HG02798 (cell line): ENCODE data around the gene VSTM2L.
"Not testable (repeated sequence)": the region's sequence is repeated elsewhere in the genome, so short reads cannot be mapped to it uniquely, and the experiment has no call there.

Source experiments
- ATAC-seq: cut with Tn5 transposase; IDR thresholded peaks from one replicate; pipeline ENCODE4 v1.9.1; 2021; ENCODE audit warnings: mild to moderate bottlenecking; ENCODE audit not compliant: unreplicated experiment, poor library complexity

VSTM2L gene

DNA sequence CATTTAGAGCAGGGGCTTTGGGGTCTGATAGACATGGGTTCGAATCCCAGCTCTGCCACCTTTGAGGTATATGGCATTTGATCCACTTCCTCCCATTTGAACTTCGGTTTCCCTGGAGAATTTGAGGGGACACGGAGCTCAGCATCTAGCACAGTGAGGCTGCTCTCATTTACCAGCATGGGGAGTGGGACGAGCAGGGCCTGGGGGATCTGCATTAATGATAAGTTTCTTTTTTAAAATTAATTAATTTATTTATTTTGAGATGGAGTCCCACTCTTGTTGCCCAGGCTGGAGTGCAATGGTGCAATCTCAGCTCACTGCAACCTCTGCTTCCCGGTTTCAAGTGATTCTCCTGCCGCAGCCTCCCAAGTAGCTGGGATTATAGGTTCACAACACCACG is 52.6 kb downstream of the VSTM2L start:
- no peak for ATAC-seq

DNA sequence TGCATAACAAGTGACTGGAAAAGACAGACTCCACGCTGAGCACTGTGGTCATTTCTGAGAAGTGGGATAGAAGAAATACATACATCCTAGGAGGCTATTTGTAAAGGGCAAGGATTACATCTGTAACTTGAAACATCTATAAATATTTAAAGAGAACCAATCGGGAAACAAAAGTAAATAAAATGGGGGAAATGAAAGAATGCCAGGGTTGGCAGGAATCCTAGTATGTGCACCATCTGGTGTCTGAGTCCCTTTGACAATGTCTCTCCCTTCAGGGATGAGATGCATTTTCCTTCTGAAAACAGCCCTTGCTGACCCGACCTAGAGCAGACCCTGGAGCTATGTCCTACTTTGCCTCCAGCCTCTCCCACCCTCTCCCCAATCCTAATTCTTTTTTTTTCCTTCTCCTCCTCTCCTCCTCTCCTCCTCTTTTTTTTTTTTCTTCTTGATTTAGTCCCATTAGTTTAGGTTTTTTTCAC is 53.2 kb downstream of the VSTM2L start:
- no peak for ATAC-seq

DNA sequence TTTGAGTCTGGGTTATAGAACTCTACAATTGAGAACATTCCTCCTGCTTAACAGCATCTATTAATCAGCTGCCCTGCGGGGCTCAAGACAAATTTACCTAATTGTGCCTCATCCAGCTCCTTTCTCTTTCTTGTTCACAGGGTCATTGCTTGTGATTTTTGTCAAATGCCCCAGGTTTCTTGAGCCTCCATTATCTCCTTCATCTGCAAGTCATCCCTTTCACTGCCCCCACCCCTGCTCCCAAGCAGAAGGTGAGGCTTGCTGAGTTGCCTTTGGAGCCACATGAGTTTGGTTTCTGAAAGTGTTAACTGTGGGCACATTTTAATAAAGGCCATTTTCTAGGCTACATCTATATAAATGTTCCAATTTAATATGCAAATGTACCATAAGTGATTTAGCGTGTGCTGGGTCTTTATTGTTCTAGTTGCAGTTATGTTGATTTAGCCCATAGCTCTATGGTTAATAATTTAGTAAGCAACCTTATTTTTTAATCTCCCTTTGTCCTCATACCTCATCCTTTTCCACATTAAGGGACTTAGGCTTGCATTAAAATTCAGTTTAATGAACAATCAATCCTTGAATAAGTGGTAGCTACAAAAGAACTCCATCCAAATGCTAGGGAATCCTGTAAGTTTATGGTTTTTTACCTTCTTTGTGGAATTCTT is 56.1 kb downstream of the VSTM2L start:
- no peak for ATAC-seq

DNA sequence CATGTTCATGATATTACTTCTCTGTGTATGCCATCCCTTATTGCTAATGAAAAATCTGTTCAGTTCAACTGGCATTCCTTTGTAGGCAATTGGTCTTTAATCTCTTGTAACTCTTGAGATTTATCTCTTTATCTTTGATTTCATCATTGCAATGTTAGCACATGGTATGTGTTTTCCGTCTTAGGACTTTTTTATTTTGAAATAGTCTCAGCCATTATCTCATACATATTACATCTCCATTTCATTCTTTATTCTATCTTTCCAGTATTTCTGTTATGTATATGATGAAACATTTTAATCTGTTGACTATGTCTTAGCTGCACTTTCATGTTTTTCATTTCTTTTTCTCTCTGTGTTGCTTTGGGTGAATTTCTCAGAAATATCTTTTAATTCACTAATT is 58.1 kb downstream of the VSTM2L start:
- ATAC-seq = no peak

DNA sequence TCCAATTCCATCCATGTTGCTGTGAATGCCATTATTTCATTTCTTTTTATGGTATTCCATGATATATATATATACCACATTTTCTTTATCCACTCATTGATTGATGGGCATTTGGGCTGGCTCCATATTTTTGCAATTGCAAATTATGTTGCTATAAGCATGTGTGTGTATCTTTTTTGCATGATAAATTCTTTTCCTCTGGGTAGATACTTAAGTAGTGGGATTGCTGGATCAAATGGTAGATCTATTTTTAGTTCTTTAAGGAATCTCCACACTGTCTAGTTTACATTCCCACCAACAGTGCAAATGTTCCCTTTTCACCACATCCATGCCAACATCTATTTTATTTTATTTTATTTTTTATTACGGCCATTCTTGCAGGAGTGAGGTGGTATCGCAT is 60.6 kb downstream of the VSTM2L start:
- not testable (repeated sequence) for ATAC-seq

DNA sequence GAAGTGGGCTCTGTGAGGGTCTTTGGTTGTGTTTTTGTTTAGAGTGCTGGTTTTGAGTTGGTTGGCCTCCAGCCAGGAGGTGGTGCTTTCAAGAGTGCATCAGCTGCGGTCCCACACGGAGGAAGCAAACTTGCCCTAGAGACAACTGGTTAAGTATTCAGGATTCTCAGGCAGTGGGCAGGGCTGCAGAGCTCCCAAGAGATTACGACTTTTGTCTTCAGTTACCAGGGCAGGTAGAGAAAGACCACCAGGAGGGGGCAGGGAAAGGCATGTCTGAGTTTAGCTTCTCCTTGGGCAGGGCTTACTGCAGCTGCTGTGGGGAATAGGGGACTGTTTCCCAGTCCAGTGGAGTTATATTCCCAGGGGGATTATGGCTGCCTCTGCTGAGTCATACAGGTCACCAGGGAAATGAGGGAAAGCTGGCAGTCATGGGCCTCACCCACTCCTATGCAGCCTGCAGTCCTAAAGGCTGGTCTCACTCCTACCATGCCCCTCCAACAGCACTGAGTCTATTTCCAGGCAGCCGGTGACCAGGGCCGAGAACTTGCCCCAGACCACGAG is 66.0 kb downstream of the VSTM2L start:
- no peak for ATAC-seq

DNA sequence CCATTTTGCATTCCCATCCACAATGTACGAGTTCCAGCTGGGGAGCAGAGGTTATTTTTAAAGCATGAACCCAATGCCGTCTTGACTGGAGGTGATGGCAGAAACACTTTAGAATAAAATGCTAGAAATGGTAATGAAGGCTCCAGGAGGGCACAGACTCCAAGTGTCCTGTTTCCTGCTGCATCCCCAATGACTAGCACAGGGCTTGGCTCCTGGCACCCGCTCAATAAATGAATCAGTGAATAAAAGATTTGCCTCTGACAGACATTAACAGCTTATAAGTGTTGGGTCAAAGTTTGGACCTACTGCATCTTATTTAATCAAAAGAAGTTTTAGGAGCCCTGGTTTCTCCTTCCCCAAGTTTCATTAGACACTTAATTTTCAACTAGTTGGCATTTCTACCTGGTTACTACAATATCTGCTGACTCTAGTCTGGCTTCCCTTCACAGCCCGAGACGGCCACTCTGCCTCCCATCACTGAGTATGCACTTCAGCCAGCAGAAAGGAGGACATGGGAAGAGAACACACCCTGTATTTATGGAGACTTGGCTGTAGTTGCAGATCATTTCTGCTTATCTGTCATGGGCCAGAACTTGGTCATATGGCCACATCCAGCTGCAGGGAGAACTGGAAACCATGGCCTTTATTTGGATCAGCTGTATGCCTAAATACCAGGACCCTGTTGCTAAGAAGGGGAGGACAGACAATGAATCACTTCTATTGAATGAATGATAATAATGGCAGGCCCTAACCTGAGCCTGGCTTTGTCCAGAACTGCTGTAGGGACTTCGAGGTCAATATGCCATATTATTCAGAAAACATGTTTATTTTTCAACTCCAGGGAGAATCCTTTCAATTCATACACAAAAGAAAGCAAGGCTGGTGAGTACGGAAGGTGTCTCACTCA is 67.3 kb downstream of the VSTM2L start:
- ATAC-seq = no peak

DNA sequence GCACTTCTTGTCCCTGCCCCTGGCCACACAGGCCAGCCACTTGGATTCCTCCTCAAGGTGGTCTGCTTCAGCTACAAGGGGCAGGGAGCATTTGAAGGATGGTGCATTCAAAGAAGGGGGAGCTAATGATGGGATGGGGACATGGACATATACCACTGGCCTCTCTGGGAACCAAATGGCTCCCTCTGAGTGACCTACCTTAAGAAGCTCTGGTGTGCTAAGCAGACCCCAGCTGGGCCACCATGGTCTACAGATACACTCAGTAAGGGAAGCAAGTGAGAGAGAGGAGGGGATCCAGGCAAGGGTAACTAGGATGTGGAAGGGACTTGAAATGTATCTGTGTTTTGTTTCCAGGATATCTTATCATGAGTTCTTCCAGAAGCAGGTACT is 67.9 kb downstream of the VSTM2L start:
- no peak for ATAC-seq

DNA sequence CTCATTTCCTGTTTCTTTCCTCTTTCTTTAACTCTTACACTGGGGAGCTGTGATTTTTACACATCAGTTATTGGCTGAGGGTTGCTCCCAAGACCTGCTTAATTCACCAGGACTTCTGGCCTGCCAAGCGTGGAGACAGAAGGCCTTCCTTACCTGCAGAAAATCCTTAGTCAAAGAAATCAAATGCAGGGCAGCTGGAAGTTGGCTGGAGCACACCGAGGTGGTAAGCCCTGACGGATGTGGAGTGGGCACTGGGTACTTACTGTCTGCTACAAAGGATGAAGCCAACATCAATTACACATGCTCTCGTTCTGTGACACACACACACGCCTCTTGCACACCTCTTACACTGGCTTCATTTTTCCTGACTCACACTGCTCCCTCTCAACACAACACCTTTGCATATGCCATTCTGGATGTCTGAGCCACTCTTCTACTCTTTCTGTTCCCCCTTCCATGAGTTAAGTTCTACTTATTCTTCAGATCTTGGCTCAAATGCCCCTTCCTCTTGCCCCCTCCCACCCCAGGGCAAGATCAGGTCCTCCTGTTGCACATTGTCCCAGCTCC is 68.7 kb downstream of the VSTM2L start:
- ATAC-seq = no peak

DNA sequence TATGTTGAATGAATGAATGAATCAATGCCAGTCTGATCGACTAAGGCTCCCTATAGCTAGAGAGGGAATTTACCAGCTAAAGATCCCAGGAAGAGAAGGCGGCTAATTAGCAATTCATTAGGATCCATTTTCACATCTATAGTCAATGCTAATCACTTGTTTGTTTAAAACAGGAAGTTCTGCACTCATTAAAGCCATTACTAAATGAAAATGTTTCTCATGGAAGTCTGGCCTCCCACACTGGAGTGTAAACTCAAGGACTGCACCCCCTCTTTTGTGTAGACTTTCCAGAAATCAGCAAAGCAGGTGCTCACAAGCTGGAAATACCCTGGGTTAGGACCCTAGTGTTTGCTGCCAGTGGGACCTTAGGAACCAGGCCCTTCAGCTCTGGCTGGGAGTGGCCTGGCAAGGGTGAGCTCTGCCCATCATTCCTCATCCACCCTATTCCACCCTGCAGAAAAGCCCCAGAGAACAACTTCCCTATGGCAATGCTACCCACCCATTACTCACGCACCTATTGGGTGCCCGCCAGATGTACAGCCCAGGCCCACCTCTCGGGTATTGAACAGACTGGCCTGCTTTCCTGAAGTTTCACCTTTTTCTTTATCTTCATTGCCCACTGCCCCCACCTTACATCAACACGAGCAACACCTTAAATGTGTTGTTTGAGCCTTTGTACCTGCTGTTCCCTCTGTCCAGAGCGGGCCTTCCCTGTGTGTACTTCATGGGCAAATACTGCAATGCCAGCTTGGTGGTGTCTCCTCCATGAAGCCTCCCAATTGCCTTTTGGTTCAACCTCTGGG is 69.5 kb downstream of the VSTM2L start:
- no peak for ATAC-seq

DNA sequence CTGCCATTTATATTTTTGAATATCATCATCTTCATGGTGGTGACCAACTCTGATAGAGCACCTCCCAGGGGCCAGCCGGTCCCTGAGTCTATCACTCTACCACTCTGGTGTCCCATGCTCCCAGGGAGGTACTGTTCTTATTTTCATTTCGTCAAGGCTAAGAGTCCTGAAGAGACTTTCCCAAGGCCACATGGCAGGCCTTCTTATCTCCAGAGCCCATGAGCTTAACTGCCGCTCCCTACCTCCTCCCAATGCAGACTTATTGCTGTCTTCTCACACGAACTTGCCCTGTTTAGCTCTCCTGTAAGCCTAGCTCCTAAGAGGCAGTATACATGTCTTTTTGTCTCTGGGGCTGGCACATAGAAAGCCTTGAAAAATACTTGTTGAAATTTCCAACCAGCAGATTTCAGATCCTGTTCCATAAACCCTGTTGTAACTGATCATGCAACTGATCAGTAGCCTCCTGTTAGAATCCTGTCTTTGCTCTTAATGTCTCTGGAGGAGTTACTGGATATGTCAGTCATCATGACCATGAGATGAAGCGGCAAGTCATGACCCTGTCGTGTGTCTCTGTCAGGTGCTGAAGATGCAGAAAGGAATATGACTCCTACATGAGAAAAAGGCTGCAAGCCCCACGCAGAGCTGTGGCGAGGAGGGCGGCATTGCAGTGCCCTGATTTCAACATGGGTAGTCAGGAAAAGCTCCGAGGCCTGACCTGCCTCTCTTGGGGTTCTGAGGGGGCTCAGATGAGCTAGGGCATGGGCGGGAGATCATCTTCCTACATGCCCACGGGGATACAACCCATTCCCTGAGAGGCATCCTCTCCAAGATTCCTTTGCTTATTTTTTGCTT is 70.4 kb downstream of the VSTM2L start:
- ATAC-seq = no peak

DNA sequence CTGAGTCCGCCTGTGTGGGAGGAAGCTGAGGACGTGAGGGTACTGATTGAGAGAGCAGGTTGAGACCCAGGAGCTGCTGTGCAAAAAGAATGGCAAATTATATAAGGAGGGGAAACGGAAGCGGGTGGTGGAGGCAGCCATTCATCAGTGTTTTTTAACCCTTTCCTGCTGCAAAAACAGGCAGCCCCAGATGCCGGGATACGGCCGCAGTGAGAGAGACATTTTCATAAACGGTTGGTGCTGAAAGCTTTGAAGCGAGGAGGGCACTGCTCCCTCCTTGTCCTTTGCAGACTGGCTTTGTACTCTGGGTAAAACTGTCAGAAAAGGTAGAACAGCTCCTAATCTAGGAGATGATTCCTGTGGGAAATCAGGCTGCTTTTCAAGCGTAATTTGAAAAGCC is 74.0 kb downstream of the VSTM2L start:
- no peak for ATAC-seq

DNA sequence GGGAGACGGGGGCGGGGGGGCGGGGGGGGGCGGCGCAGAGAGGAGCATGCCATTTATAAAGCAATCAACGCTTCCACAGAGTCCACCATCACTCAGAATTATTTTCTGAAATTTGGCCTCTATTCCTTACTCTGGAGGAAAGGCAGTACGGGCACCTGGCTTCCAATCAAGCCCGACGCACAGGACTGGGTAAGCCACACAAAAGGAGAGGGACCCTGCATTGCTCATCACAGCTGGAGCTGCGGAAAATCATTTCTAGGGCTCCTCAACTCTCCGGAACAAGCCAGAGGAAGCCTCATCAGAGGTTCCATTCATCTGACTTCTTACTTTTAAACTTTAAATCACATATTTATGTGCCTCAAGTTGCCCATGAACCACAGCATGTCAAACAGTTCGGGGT is 74.4 kb downstream of the VSTM2L start:
- ATAC-seq = no peak

DNA sequence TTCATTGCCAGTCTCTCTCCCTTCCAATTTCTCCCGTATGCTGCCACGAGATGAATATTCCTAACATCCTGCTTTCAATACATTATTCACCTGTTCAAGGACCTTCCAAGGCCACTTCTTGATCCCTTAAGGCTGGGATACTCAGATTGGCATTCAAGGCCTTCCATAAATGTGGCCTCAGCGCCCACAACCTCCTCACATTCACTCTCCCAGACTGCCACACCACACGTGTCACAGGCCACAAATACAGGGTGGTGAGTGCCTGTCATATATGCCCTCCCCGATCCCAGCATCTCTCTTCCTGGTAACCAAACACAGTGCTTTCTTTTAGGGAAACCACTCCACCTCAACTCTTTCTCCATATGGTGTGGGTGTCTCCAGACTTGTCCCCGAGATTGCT is 74.9 kb downstream of the VSTM2L start:
- no peak for ATAC-seq

DNA sequence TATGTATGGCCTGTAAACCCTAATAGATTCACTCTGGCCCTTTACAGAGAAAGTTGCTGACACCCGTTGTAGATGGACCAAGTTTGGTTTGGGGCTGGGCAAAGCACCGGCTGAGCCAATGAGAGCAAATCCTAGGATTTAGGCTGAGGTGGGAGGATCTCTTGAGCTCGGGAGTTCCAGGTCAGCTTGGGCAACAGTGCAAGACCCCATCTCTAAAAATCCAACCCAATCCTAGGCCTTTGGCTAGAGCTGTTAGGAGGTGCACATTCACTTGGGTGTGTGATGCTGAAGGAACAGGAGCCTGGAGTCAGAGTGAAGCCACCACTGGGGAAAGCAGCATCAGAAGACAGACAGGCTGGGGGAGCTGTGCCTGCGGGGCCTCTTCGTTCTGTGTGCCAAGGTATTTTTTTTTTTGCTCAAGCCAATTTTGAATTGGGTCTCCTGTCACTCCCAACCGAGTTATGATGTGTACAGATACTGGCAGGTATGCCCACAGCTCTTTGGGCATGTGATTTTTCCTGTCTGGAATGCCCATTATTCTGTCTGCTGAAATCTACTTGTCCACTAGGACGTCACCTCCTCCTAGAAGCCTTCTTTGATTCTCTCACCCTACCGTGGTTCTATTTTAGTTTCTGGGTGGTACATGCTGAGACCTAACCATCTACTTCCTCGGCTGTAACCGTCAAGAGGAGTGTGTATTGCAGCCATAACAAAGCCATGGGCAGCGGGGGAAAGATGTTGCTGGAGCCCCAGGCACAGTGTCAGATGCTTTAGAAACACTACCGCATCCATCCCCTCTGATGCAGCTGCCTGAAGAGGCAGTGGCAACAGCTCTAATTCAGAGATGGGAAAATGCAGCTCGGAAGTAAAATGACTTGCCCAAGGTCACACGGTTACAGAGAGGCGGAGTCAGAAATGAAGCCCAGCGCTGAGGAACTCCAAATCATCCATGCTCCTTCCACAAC is 76.4 kb downstream of the VSTM2L start:
- ATAC-seq = no peak

DNA sequence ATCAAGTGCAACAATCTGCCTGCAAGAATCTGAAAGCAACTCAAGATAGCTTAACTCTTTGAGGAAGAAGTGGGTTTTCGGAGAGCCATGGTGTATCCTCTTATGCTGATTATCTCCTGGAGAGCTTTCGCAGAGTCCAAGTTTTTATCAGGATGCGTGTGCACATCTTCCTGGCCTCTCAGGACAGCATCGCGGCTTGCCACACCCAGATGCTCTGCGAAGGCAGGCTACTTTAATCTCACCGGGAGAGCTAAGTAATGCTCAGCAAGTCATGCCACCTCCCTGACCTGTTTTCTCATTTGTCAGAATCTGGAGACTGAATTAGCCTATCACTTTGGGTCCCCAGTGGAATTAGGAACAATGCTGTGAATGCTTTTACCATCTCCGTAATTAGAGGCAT is 77.5 kb downstream of the VSTM2L start:
- ATAC-seq = no peak

DNA sequence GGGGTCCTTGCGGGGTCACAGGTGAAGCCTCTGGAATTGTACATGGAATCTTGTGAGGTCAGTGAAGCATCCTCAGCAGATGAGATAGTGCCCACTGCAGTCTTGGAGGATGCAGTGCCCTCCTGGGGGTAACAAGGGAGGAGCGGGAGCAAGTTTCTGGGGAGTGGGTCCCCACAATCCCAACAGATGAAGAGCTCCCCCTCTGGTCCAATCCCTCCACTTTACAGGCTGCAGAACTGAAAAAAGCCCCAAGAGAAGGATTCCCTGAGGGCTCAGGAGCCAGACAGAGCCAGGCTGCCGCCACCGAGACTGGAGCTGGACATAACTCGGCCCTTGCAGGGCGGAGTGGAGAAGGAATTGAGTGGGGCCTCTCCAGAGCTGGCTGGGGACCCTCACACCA is 77.9 kb downstream of the VSTM2L start:
- no peak for ATAC-seq

DNA sequence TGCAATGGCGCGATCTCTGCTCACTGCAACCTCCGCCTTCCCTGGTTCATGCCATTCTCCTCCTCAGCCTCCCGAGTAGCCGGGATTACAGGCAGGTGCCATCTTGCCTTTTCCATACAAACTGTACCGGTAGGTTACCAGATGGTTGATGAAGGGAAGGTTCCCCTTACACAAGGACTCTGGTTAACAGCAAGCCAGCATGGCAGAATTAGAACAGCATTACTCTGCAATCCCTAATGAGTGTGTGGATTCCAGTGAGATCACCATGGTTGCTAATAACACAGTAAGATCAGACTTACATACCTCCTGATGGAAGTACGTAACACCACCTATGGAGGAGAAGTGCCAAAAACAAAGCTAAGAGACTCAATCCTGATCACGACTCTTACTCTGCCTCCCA is 78.6 kb downstream of the VSTM2L start:
- ATAC-seq = no peak
